HG03135 (cell line): ENCODE measurements around the gene ARHGAP11A.
"Not testable (repeated sequence)": the region's sequence is repeated elsewhere in the genome, so short reads cannot be mapped to it uniquely, and the experiment has no call there.

Experiments
- ATAC-seq: cut with Tn5 transposase; IDR thresholded peaks from one replicate; pipeline ENCODE4 v1.9.1; 2021; ENCODE audit warnings: mild to moderate bottlenecking, moderate library complexity; ENCODE audit not compliant: unreplicated experiment

ARHGAP11A gene

GRCh38 chr15:32615051-32615870 lies at the start of gene ARHGAP11A:
ARHGAP11A (plus strand) TSS chr15:32615504; CDS start chr15:32616212, 708 bp downstream.
- ATAC-seq = peak; percentile 71

DNA sequence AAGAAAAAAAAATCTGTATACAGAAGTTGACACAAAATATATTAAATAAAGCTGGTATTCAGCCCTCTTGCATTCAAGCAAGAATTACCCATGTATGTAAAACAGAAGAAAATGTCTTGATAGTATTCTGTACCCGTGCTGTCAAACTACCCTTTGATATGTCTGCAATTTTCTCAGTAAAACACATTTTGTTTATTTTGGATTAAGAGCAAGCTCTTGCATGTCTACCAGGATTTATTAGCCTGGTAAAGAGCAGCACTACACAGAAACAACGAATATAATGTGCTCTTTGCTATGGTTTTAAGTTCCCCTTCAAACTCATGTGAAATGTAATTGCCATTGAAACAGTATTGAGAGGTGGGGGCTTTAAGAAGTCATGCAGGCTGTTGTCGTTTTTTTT lies 46.3 kb upstream of the ARHGAP11A start:
- not testable (repeated sequence) for ATAC-seq

DNA sequence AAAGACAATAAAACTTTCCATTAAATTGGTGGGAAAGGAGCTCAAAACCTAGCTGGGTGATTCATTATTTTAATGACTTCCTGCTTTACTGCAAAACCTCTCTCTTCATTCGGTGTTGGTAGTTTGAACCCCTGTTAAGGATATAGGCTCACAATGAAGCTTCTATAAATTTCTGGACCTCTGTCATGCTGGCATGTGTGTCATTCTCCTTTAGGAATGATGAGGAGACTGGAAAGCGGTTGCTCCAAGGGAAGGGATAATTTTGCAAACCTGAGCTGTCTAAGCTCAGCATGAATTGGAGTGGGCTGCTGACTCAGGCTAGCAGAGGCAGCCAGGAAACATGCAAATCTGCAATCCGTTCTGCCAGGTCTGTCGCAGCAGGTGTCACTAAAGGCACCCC lies 36.8 kb upstream of the ARHGAP11A start:
- not testable (repeated sequence) for ATAC-seq

DNA sequence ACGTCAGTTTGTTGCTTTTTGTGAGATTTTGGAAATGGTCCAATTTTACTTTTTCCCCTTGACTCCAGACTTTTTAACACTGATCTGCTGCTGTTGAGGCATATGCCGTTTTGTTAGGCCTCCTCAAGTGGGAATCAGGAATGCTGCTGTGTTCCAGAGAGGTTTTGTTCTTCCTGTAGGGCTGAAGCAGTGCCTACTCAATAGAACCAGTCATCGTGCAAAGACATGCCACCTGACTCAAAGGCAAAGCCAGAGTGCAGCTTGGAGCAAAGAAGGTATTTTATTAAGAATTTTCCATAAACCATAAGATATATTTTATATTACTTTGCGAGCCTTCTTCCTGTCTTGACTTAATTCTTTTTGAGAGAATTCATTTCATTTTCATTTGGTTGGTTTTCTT lies 29.5 kb upstream of the ARHGAP11A start:
- not testable (repeated sequence) for ATAC-seq

DNA sequence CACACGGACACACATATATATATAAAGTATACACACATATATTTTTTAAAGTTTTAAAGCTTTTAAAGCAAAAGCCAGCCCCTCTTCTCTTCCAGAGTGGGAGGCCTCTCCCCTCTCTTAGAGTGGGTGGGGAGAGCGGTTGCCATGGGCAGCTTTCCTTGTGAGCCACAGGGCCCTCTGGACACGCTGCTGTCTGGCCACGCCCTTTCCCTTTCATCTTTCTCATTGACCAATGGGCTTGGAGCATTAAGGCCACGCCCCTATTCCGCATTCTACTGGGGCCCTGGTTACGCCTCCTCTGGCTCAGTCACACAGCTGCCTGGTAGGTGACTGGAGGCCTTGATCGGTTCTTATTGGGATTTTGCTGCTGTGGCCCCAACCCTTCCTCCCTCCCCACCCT lies 22.2 kb upstream of the ARHGAP11A start, which contains the start of gene GOLGA8N:
TSS of gene GOLGA8N (plus strand) at position 306 of the 400 bp plus-strand sequence.
- not testable (repeated sequence) for ATAC-seq

DNA sequence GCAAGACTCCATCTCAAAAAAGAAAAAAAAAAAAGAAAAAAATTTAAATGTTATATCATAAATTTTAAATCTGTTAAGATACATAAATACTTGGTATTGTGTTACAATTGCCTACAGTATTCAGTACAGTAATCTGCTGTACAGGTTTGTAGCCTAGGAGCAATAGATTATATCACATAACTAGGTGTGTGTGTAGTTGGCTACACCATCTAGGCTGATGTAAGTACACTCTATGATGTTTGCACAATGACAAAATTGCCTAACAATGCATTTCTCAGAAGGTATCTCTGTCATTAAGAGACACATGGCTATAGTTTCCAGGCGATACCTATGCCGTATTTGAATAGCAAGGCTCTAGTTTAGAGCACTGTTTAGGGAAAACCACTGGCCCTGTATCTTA lies 5.8 kb upstream of the ARHGAP11A start:
- not testable (repeated sequence) for ATAC-seq

GRCh38 chr15:32610719-32611118 lies 4.6 kb upstream of the ARHGAP11A start:
- not testable (repeated sequence) for ATAC-seq

GRCh38 chr15:32614712-32615050 lies 623 bp upstream of the ARHGAP11A start:
- ATAC-seq = peak; percentile 3

DNA sequence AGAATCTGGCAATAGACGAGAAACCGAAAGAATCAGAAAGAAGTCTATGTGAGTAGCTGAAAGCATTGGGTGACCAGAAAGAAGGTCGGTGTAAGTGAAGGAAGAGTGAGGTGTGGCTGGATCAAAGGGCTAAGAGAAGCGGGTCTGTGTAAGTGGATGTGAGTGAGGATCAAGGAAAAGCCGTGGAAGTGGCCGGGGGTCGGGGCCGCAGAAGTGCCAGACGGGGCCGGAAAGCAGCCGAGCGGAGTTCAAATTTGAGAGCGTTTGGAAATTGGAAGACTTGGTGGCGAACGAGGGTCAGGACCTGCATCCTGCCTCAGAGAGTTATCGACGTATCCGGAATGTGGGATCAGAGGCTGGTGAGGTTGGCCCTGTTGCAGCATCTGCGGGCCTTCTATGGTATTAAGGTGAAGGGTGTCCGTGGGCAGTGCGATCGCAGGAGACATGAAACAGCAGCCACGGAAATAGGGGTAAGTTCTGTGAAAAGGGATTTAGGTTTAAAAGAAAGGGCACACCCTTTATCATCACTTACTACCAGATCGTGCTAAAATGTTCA lies 645 bp downstream of the ARHGAP11A start:
- ATAC-seq = peak; percentile 7

DNA sequence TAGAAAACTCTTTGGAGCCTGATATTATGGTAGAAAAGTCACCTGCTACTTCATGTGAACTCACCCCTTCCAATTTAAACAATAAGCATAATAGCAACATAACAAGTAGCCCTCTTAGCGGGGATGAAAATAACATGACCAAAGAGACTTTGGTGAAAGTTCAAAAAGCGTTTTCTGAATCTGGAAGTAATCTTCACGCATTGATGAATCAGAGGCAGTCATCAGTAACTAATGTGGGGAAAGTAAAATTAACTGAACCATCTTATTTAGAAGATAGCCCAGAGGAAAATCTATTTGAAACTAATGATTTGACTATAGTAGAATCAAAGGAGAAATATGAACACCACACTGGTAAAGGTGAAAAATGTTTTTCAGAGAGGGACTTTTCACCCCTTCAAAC lies 21.1 kb downstream of the ARHGAP11A start:
- no peak for ATAC-seq

- ATAC-seq = peak; percentile 49
Measured at GRCh38 chr15:32636908-32637567, 21.7 kb downstream of the ARHGAP11A start.

- ATAC-seq = no peak
Measured at GRCh38 chr15:32637704-32638103, 22.4 kb downstream of the ARHGAP11A start.

DNA sequence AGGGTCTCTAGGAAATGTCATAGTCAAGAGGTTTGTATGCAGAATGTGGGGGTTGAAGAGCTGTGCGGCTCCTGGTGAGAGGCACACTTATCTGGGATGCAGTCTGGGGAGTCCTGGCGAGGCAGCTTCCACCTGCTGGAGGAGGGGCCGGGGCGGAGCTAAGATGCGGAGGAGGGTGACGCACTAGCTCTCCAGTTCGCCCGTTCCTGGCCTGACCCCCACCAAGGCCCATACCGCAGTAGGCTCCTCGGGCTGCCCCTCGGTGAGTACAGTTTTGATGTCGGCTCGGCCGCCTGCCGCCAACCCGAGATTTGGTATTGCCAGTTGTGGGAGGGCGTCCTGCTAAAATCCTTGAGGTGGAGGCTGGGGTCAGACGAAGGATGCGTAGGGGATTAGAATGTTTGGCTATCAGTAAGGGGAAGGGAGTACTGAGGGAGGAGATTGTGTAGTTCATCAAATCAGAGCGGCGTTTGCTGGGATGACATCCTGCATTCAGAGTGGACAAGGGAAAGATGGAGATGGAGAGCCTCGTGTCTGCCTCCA lies 26.3 kb downstream of the ARHGAP11A start, which contains the start of gene SCG5:
TSS of gene SCG5 (plus strand) at position 194 of the 543 bp plus-strand sequence. CDS start 1,883 bp downstream, outside the sequence.
- ATAC-seq = no peak

DNA sequence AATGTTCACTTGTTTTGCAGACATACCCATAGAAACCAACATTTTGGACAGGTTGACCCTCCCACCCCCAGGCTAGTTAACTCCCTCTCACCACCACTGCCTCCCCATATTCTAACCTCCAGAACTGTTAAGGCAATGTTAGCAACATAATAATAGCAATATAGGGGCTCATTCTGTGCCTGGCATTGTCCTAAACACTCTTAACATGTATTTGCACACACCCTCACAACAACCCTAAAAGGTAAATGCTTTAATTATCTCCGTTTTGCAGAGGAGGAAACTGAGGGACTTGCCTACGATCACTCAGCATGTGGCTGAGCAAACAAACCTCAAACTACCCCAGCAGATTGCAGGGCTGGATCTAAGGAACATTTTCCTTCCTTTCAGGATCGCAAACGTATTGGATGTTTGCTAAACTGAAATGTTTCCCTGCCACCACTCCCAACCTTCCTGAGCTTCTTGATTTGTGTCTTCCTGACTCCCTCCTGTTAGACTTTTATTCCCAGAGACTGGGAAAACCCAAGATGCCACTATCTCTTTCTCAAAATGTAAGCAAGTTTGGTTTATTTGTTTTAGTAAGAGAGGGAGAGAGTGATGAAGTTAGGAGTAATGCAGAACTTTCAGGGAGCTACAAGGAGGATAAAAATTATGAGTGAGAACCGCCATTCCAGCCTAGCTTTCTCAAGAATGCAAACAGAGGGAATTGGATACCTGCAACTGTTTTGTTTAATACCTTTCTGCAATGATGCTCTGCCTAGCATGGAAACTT lies 27.5 kb downstream of the ARHGAP11A start:
- no peak for ATAC-seq

GRCh38 chr15:32643907-32644445 lies 28.7 kb downstream of the ARHGAP11A start:
- ATAC-seq = no peak

GRCh38 chr15:32646291-32646690 lies 31.0 kb downstream of the ARHGAP11A start:
- no peak for ATAC-seq

DNA sequence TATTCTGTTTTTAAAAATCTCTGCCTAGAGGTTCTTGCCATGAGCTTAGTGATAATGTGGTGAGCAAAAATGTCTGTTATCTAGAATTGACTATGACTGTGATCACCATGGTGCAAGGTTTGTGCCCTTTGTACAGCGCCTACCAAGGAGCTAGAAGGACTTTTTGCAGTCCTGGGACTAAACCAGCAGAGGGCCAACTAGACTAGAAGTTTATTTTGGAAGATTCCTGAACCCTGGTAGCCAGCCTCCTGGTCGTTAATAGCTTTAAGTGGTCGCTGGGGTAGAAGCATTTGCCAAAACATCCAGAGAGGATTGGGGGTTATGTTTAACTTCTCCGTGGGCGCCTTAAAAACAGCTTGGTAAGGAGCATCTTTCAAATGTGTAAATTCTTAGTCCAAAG lies 34.0 kb downstream of the ARHGAP11A start:
- no peak for ATAC-seq

- peak; percentile 70 for ATAC-seq
Measured at GRCh38 chr15:32651229-32651837, 36.0 kb downstream of the ARHGAP11A start.

DNA sequence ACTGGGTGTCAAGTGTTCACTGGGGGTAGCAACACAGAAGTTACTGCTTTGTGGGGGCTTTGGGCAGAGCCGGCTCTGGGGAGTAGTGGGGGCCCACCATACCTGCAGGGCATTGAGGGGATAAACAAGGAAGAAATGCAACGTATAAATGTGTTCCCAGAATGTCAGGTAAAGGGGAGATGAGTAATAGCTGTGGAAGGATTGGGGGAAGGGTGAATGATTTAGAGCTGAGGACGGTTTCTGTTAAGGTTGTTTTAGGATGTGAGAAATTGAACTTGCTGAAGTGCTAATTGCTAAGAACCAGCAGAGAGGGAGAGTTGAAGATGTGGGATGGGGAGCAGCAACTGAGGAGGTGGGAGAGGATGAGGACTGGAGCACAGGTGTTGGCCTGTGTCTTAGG lies 36.9 kb downstream of the ARHGAP11A start:
- no peak for ATAC-seq

- ATAC-seq = no peak
Measured at GRCh38 chr15:32656091-32656490, 40.8 kb downstream of the ARHGAP11A start.
